GM19372 (cell line): Measurements from ENCODE around the gene DPH1.
"Not testable (repeated sequence)": the region's sequence is repeated elsewhere in the genome, so short reads cannot be mapped to it uniquely, and the experiment has no call there.

Experiments used
- ATAC-seq: cut with Tn5 transposase; IDR thresholded peaks from one replicate; pipeline ENCODE4 v1.9.1; 2021; ENCODE audit warnings: mild to moderate bottlenecking, low read depth, moderate library complexity; ENCODE audit not compliant: unreplicated experiment

DPH1 gene

DNA sequence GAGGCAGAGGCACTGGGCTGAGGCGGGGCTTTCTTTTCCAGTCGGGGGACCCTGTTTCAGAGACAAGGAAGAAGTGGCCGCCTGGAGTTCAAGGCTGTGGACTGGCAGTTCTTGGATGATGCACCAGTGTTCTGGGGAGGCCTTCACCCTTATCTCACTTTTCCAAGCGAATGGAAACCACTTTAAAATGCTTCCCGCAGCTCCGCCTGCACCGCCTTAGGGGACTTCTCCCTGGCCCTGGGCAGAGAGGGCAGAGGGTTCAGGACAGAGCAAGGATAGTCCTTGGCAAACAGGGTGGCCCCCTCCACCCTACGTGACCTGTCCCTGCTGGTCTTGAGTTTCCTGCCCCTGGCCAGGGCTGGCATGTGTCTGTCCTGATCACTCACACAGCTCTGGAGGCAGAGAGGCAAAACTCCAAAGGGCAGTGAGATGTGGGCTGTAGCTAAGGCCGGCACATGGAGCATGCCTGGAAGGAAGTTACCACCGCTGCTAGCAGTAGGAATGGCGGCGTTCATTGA, 25.5 kb upstream of the DPH1 start:
- no peak for ATAC-seq

DNA sequence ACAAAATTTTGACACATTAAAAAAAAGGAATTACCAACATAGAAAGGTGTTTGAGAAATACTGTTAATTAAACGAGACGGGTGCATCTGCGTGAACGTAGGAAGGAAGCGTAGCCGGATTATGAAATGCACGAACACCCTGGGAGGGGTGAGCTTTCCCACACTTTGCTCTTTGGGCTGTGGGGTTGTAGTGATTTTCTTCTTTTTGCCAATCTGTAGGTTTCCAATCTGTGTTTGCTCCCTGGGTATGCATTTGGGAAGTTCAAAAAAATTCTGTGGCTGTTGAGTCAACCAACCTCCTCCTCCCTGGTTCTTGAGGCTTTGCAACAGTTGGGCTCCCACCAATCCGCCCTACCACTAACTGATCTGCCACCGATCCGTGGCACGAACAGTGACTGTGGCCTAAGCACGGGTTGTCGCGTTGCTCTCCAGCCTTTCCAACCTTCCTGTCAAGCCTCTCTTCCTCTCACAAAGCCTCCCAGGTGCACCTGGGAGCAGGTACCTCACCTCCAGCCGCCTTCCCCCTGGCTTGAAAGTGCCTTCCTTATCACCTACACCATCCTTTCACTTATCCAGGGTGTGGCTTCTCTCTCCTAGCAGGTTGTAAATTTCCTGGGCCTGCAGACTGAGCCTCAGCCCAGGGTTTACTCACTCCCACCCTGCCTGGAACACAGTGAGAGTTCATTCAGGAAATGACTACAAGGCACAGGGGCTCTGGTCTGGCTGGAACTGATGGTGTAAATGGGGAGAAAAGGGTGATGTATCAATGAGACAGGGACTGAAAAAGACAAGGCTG, 21.4 kb upstream of the DPH1 start:
- no peak for ATAC-seq

DNA sequence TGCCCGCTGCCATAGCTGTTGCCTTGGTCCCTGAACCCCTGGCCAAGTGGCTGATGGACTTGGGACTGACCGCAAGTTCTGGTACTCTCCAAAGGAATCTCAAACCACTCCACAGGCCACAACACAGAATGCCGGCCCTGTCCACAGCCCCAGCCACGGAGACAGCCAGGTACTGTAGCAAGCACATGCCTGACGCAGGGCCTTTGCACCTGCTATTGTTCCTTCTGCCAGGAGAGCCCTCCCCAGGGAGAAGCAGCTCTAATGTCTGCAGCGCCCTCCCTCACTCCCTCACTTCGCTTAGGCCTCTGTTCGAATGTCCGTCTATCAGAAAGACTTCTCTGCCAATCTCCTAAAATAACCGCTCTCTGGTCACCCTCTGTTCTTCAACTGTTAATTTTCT, 20.2 kb upstream of the DPH1 start:
- no peak for ATAC-seq

DNA sequence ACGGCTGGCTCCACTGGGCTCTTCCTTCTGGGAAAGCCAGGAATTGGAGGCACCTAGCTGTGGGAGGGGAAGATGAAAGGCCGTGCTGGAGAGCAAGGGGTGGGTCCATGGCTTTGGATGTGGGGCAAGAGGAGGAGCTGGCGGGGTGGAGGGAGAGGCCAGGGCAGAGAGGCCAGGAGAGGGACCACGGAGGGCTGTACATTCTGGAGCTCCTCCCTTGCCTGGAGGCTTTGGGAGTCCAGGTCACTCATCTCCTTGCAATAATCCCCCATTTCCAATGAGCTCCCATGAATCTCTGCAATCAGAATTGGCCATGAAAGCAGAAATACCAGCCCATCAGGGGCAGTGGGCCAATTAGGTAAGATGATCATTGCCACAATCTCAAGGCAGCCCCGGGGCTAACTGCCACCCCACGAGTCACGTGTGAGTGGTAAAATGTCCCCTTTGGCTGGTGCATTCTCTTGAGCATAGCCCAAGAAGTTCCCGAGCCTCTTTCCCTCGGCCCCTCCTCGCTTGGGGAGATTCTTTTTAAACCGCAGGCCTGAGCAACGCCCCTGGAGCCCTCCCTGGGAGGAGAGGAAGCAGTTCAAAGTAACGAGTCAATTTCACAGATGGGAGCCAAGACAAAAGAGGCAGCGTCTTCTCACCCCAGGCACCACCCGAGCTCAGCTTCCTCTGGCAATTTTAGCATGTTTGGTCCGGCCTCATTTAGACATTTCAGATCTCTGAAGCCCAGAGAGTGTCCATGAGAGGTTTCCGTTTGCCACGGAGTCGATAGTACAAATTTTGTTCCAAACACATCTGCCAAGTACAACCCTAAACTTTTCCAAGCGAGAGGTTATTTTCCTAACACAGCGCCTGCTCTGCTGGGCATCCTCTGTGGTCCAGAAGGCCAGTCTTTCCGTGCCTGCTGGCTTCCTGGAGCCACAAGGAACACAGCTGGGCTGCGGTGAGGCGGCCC, 18.3 kb upstream of the DPH1 start:
- ATAC-seq: no peak

DNA sequence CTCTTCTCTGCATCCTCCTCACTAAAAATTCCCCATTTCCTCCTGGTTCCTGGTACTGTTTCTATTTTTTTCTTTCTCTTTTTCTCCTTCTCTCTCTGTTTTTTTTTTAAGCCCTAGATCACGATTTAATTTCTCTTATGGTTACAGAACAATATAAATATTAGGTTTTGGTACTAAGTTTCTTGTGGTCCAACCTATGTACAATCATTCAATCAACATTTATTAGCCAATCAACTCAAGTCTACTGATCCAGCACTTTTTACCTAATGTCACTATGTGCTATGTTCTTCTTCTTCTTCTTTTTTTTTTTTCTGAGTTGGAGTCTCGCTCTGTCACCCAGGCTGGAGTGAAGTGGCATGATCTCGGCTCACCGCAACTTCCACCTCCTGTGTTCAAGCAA, 17.5 kb upstream of the DPH1 start:
- no peak for ATAC-seq

DNA sequence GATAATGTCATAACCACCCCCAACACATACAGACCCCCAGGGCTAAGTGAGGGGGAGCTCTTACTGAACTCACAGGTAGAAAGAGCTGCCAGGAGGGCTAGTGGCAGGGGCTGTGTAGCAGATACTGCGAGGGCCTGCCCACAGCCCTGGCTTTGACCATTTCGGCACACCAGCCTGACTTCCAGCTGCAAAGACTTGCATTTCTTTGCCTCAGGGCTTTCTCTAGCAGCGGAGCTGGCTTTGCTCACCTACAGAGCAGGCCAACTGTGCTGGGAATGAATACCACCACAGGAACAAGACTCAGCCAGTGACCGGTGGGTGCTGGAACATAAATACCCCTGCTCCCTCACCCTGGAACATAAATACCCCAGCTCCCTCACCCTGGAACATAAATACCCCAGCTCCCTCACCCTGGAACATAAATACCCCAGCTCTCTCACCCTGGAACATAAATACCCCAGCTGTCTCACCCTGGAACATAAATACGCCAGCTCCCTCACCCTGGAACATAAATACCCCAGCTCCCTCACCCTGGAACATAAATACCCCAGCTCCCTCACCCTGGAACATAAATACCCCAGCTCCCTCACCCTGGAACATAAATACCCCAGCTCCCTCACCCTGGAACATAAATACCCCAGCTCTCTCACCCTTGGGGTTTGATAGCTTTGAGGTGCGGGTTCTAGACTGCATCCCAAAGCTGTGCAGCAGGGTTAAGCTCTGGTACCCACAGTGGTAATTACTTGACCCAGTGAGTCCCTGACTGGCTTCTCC, 16.5 kb upstream of the DPH1 start:
- not testable (repeated sequence) for ATAC-seq

DNA sequence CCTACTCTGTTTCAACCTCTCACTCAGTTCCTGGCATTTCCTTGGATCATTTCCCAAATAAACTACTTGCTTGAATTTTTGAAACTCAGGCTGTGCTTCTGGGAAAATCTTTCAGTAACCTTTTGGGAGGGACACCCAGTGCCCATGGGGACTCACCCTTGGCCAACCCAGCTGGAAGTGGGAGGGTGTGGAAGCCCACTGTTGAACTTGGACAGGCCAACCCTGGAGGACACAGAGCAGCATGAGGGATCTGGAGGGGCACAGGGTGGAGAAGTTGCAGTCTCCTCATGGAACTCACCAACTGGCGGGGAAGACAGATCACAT, 16.0 kb upstream of the DPH1 start:
- no peak for ATAC-seq

DNA sequence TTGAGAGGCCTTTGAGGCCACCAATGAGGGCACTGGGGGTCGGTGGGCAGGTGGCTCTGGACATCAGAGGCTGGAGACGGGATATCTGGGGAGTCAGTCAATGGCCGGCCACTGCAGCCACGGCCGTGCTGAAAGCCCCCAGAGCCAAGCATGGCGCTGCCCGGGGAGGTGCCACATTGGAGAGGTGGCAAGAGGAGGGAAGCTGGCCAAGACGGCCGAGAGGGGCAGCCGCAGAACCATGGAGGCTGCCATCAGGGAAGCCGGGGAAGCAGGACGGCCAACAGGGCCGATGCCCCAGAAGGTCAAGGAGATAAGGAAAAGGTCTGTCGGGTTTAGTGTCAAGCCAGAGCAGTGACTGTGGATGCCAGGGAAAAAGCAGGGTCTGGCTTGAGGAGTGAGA, 14.6 kb upstream of the DPH1 start:
- ATAC-seq: no peak

DNA sequence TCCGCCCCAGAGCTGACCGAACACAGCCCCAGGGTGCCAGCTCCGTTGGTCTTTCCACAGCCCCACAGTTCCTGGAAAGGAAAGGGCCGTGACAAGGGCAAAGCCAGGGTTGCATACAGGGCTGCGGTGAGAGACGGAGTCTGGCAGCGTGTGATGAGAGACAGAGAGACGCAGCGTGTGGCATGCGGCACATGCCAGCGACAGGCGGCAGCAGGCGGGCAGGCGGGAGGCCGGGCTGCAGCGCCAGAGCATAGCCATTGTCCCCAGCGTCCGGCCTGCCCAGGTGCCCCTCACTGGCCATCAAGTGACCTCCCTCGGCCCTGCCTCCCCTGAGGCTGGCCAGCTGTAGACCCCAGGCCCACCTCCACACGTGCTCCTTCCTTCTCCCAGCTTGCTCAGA, 13.5 kb upstream of the DPH1 start:
- ATAC-seq: no peak

DNA sequence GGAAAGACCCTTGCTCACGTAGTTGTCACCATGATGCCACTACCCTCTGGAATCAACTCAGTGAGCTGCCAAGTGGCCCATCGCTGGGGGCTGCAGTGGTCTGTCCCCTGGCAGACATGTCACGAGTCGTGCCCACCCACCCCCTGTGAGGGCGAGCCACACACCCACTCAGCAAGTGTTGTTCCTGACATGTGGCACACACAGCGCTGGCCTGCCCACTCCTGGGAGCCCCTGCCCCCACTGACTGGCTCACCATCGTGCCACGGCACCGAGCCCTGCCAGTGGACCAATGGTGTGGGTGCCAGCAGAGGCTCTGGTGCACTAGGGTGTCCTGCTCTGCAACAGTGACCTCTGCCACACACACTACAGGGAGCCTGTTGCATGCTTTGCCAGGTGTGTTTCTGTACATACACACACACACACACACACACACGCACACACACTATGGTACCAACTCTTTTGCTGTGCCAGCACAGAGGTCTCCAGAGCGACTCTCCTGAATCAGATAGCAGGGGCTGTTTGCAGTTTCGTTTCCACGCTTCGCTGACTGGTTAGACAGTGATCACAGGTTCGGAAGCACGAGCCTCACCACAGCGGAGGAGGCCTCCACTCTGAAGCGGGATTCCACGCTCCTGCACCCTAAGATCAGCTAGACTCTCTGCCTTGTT, 12.5 kb upstream of the DPH1 start:
- no peak for ATAC-seq

DNA sequence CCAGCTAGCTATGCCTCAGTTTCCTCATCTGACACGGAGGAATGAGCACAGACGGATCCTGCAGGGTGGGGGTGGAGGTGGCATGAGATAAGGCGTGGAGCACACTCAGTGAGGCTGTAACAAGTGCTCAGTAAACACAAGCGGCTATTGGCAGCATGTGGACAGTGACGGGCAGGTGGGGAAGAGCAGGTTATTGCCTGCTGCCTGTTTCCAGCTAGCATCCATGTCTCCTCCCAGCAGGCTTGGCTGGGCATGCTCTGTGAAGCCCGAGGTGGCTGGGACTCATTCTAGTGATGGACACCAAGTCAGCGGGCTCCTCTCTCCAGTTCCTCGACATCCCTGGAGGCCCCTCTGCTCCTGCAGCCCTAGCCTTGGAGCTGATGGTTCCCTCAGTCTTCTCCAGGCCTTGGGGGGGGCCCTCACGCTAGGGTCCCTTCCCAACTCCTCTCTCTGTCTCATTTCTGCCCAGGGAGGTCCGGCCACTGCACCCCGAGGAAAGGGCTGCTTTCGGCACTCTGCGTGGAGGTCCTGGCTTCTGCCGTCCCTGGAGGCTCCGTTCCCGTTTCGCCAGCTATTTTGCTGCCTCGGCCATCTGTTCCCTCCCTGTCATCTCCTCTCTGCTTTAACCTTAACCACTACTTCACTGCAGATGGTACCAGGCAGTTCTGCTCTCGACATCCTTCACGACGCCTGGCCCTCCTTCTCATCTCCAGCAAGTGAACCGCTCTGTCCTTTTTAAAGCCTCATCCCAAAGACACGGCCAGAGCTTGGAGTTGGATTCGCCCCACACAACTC, 11.0 kb upstream of the DPH1 start:
- ATAC-seq: no peak

DNA sequence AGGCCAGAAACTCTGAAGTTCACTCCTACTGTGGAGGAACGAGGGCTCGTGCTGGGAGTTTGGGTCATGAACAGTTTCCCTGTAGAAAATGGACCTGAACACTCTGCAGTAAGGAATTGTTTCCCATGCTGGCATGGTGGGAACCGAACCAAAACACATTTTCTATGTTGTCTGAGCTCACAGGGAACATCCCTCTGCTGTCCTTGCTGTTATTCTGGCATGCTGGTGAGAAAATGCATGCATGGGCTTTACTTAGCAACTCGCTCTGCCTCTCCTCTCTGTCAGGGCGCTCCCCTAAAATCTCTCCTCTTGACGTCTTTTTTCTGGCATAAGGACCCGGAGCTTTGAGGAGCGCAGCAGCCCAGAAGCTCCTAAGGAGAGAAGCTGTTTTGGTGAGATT, 10.2 kb upstream of the DPH1 start:
- no peak for ATAC-seq

DNA sequence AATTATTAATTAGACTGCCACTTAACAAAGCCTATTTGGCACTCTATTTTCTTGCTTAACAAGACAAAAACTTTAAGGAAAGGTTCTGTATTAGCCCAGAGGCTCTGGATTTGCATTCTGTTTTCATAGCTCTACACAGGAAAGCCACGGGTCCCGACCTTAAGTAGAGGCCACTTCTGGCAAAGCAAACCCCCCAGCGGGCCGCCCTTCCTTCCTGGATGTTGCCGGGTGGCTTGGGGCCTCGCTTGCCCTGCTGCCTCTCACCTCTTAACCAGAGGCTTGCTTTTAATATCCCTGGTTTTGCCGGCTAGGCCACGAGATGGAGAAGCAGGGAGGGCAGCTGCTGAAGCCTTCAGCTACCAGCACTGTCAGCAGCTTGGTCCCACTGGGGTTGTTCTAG, 9.2 kb upstream of the DPH1 start:
- no peak for ATAC-seq

DNA sequence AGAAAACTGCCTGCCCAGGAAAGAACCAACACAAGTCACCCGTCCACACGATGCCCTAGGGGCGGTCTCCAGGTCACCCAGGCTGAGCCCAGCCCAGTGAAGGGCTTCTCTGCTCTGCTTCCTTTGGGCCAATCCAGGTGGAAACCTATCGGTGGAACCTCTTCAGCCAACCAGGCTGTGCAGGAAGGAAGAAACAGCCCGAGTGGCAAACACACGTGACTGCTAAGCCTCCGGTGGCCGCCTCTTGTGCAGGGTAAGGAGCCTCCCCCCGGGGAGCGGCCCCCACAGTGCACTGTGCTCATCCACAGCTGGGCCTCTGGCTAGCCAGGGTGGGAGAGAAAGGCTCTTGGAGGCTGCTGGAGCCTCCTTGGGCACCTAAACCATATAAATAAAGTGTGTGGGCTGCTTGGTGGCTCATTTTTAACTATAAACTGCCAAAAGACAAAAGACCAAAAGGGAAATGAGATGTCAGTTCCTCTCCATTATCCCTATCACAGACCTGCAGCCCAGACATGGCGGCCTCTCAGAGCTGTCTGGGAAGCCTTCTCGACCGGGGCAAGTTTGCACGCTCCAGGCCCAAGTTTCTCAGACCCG, 7.2 kb upstream of the DPH1 start:
- ATAC-seq: no peak

DNA sequence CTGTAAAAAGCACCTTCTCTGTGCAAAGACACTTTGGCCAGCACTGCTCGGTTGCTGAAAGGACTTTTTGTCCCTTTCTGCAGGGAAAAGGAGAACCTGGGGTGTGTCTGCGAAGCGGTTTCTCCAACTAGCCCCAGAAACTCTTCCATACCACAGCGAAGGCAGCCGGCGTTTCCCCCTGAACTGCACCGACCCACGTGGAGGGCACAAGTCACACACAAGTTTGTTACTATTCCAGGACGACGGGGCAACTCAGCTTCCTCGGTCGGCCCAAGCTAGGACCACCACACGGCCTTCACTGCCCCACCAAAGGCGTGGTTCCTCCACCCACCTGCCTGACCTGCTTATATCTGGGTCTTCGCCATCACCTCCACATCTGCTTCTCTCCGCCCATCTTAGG, 6.7 kb upstream of the DPH1 start:
- ATAC-seq: no peak

DNA sequence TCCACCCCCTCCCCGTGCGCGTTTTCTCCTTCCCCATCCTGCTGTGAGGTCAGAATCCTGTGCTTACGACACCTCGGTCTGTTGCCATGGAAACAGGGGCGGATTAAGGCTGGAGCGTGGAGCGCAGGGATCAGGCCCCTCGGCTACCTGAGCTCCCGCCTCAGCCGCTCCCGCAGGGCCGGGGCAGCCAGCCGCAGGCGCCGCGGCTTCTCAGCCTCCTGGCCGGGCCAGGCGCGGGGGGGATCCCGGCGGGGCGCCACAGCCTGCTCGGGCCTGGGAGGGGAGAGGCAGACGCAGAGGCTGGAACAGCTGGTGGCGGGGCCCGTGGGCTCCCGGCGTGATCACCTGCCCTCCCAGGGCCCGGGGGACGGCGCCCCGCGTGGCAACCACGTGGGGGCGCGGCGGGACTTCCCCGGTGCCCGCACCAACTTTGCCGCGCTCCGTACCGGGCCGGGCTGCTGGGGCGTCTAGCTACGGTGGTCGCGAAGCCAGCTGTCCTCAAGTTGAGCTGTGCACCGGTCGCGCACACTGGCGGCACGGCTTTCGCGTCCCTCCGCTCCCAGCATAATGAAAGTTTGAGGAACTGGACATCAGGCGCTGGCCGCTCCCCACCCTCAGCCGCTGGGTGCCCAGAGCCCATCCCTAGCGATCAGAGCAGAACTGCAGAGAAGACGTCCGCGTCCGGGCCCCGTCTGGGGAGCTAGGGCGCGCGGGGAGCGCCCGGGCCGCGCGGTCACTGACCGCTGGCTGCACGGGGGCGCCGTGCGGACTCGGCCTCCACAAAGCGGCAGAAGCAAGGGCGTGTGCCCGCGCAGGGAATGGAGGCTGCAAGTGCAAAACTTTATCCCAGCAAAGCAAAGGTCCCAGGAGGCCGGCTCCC, 6.0 kb upstream of the DPH1 start:
- ATAC-seq: no peak

DNA sequence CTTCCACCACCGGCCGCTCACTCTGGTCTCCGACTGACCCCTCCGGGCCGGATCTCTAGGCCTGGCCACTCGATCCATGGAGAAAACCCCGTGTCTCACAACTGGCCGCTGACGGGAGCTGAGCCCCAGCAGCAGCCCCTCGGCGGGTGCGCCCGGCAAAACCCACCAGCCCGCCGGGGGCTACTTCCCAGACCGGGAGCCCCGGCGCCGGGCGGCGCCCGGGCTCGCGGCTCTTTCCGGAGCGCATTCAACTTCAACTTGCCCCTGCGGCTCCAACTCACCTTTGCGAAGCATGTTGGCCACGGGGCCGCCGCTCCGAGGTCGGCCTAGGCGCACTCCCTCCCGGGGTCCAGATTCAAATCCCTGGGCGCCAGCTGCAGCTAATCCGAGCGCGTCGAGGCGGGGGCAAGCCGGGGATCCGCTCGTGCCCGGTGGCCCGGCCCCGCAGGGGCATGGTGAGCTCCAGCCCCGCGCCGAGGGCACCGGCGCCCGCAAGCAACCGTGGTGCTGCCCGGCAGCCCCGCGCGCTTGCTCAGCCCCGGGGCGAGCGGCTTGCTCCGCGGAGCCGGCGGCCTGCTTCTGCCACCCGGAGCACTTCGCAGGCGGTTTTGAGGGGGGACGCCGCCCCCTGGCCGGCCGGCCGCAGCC, 5.3 kb upstream of the DPH1 start:
- no peak for ATAC-seq

DNA sequence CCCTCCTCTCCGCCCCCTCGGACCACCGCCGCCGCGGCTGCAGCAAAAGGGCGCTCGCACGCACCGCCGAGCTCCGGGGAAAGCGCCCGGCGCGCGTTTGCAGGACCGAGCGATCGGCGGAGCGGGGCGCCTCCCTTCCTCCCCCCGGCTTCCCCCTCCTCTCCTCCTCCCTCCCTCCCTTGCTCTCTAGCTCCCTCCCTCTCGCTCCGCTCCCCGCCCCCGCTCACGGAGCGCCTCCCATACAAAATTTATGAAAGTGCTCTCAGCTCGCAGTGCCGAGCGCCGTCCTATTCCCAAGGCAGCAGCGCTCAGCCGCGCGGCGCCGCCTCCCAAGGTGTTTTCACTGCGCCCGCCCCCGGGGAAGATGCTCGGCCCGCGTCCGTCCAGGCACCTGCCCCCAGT, 4.7 kb upstream of the DPH1 start, which contains the start of gene RTN4RL1:
Gene RTN4RL1 (minus strand): TSS at position 115 of the 402 bp plus-strand sequence. CDS start 469 bp downstream, outside the sequence.
- ATAC-seq: no peak
